ENCODE data around the gene ARMCX4.
A peak's percentile ranks its signal among the peaks of the same experiment; 100 is the strongest.
"Not testable (repeated sequence)": the region's sequence is repeated elsewhere in the genome, so short reads cannot be mapped to it uniquely, and the experiment has no call there.

ARMCX4 gene

DNA sequence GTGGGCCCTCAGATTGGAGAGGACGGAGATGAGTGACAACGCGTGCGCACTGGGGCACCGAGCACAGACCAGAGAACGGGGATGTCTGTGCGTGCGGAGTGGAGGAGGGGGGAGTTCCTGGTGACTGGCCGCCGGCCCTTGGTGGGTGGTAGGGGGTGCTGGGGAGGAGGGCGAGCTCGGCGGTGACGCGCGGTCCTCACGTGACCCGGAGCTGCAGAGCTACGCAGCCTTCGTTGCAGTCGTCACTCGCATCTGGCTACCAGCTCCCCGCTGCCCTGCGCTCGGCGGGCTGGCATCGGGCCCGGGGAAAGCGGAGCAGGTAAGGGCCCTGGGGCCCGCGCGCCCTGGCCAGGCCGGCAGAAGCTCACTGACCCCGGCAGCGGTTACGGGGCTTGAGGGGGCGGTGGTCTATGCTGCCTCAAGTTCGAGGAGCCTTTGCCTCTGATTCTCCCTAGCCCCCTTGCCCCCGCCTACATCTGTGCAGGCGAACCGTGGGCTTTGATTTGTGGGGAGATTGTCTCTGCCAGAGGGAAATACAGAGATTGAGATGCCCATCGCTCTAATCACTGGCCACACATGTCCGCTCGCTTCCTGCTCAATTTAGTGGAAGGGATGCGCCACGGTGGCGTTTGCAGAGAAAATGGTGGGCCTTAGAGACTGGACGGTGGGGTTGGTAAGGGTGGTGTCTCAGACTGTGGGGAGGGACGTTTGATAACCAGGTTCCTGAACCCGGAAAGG, at the start of gene ARMCX4:
Gene ARMCX4, plus strand, starts transcription at position 245 of the 738 bp plus-strand sequence. CDS start 3,134 bp downstream, outside the sequence.
- no peak for DNase-seq (ENCODE audit: low spot score)

DNA sequence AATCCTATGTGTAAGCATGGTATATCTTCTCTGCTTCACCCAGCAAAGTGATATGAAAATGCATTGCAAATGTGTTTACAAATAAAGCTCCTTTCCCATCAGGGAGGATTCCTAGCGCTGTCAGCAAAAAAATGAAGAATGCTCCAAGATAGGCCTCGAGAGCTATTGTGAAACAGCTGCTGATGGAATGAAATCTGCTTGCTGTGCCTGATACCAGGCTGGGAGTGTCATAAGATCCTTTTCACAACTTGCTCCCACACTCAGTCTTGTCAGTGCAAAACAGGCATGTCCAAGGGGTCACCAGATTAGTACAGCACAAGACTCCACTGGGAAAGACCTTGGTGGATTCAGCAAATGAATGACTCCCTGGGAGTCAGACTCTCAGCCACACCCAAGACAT, 43.2 kb upstream of the ARMCX4 start:
- no peak for DNase-seq (ENCODE audit: low spot score)

- DNase-seq (ENCODE audit: low spot score), result no peak
These were observed 36.0 kb upstream of the ARMCX4 start for GRCh38 chrX:101449279-101449678.

DNA sequence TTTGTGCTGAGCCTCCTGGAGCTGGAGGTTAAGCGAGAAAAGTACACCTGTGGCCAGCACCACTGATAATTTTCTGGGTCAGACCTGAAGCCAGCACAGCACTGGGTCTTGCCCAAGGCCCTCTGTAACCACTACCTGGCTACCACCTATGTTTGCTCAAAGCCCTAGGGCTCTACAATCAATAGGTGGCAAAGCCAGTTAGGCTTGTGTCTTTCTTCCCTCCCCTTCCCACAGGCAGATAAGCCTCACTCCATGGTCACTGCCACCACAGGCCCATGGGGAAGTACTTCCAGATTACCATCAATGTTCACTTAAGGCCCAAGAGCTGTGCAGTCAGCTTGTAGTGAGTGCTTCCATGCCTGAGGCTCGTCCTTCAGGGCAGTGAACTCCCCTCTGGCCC, 35.2 kb upstream of the ARMCX4 start:
- no peak for DNase-seq (ENCODE audit: low spot score)

GRCh38 chrX:101450961-101451360, 34.3 kb upstream of the ARMCX4 start:
- DNase-seq (ENCODE audit: low spot score), result no peak

- no peak for DNase-seq (ENCODE audit: low spot score)
These were observed 33.2 kb upstream of the ARMCX4 start for GRCh38 chrX:101452056-101452455.

GRCh38 chrX:101460669-101461068, 24.6 kb upstream of the ARMCX4 start:
- DNase-seq (ENCODE audit: low spot score), result no peak

DNA sequence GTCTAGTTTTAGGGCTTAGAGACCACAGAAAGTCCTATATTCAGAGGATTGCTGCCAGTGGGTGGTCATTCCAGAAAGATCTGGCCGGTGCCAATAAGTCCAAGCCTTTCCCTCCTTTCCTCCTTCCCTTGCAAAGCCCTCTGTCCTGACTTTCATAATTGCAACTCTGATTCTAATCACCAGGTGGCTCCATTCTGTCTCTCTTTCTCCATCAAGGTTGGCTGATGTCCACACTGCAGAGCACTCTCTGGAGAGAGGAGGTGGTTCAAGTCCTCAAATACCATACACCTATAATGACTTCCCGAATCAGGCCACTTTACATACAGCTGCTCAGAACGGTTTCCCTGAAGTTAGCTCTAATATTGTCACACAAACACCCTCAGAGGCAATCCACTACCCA, 22.4 kb upstream of the ARMCX4 start:
- DNase-seq (ENCODE audit: low spot score), result peak; percentile 28

DNA sequence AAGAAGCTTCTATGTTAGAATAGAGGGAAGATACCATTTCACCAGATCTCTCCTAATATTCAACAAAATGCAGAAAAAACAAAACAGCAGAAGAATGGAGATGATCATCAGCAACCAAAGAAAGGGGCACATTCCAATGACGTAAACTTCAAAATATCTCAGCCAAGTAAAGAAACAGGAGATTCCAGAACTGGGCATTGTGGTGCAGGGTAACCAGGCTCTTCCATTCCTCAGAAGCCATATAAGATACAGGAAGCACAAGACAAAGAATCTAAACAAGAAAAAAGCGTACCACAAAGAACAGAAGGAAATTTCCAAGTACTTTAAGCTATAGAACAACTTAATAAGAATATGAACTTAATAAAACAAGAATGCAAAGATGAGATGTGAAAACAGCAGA, 6.9 kb upstream of the ARMCX4 start:
- DNase-seq (ENCODE audit: low spot score), result no peak

DNA sequence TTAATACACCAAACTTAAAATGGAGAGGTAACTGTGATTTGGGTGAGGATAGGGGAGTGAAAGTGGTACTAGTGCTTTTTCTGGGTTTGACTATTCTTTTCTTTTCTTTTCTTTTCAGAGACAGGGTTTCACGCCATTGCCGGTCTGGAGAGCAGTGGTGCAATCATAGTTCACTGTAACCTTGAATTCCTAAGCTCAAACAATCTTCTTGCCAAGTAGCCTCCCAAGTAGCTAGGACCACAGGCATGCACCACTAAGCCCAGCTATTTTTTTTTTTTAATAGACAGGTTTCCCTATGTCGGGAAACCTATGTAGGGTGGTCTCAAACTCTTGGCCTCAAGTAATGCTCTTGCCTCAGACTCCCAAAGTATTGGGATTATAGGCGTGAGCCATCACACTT, 3.0 kb upstream of the ARMCX4 start:
- DNase-seq (ENCODE audit: low spot score), result no peak

DNA sequence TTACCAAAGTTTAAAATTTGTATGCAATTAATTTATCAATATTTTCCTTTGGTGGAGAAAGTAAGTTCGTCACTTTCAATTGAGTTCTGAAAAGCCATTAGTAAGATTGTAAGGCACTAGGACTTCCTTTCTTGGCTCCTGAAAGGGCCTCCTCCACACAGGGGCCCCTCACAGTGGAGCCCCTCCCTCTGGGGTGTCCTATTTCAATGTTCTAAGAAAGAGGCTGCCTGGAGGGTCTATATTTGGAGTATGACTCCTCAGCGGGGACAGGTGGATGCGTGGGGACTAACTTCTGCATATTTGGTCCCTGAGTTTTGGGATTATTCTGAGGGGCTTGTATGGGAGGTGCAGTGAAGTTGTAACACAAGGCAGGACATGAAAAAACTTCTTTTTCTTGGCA, 1.6 kb upstream of the ARMCX4 start:
- DNase-seq (ENCODE audit: low spot score), result no peak

DNA sequence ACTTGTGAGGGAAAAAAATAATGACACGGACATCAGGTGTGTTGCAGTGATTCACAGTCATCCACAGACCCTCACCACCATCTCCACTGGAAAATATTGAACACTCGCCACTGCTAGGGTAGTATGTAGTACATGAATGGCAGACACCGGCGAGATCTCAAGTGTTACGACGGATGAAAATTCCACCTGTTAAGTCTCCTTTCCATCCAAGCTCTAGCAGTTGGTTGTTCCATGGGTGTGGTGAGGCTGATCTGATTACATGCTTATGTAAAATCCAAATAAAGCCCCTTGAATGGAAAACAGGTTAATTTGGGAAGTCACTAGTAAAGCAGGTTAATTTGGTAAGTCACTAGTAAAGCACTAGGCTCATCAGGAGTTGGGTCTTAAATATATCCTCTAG, 1.1 kb upstream of the ARMCX4 start:
- no peak for DNase-seq (ENCODE audit: low spot score)

GRCh38 chrX:101488796-101489195, 3.5 kb downstream of the ARMCX4 start:
- DNase-seq (ENCODE audit: low spot score), result no peak

- DNase-seq (ENCODE audit: low spot score), result no peak
These were observed 6.7 kb downstream of the ARMCX4 start for GRCh38 chrX:101491943-101492342.

DNA sequence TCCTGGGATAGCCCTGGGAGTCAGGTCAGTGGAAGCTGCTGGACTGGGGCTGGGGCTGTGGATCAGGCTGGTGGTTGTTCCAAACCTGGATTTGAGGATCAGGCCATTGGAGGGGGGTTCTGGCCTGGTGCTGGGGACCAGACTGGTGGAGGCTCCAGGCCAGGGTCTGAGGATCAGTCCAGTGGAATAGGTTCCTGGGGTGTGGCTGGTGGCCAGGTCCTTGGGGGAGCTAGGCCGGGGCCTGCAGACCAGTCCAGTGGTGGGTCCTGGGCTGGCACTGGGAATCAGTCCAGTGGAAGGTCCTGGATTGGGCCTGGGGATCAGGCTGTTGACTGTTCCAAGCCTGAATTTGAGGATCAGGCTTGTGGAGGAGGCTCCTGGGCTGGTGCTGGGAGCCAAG, 8.0 kb downstream of the ARMCX4 start:
- no peak for DNase-seq (ENCODE audit: low spot score)

- not testable (repeated sequence) for DNase-seq (ENCODE audit: low spot score)
These were observed 17.7 kb downstream of the ARMCX4 start for GRCh38 chrX:101502929-101503328.

DNA sequence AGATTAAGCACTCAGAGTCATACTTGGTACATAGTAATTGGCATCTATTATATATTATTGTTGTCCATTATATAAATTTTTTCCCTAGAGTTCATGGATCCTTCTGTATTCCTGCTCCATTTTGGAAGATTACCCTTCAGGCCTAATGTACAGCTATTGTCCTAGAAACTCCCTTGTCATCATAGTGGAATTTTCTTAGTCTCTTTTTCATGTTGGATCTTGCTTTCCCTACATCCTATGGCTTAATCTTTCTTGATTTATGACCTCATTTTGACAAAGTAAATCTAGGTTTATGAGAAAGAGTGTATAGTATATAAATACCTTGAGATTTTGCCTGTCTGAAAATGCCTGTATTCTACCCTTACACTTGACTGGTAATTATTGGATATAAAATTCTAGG, 22.1 kb downstream of the ARMCX4 start:
- DNase-seq (ENCODE audit: low spot score), result no peak

- no peak for DNase-seq (ENCODE audit: low spot score)
These were observed 22.7 kb downstream of the ARMCX4 start for GRCh38 chrX:101507986-101508385.

DNA sequence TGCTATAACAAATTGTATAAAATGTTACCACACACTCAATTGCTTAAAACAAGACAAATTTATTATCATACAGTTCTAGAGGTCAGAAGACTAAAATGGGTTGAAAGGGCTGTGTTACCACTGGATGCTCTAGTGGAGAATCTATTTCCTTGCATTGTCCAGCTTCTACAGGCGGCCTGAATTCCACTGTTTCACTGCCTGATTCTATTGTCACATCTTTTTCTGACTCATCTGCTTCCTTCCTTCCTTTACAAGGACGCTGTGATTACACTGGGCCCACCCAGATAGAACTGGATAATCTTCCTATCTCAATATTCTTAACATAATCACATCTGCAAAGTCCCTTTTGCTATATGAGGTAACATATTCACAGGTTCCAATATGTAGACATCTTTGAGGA, 45.7 kb downstream of the ARMCX4 start:
- DNase-seq (ENCODE audit: low spot score), result no peak
